HEK293 (cell line): Measurements from ENCODE around the gene MXI1.

ENCODE experiments used
- GLI2 ChIP-seq: fragments of 450-650 bp; formaldehyde crosslinking; IDR thresholded peaks from 2 replicates; pipeline ENCODE4; 2017; ENCODE audit warnings: missing biosample characterization, missing genetic modification characterization, low read depth, borderline replicate concordance
- IKZF3 ChIP-seq: fragments of 450-650 bp; IDR thresholded peaks from 2 replicates; pipeline ENCODE4 v1.5.0; 2018; ENCODE audit warnings: missing biosample characterization, mild to moderate bottlenecking, missing genetic modification characterization, moderate library complexity
- KLF16 ChIP-seq: fragments of 450-650 bp; formaldehyde crosslinking; IDR thresholded peaks from 2 replicates; pipeline ENCODE4 v1.5.1; 2017; ENCODE audit warnings: missing biosample characterization, missing genetic modification characterization
- PRDM1 ChIP-seq: fragments of 450-650 bp; formaldehyde crosslinking; IDR thresholded peaks from 2 replicates; pipeline ENCODE4; 2016; ENCODE audit warnings: missing biosample characterization, missing genetic modification characterization
- SCRT2 ChIP-seq: fragments of 450-650 bp; formaldehyde crosslinking; IDR thresholded peaks from 2 replicates; pipeline ENCODE4 v1.5.1; 2016; ENCODE audit warnings: missing biosample characterization, missing genetic modification characterization
- WT1 ChIP-seq: fragments of 450-650 bp; formaldehyde crosslinking; IDR thresholded peaks from 2 replicates; pipeline ENCODE4 v1.5.1; 2016; ENCODE audit warnings: missing biosample characterization, missing genetic modification characterization
- ZNF138 ChIP-seq: fragments of 450-650 bp; formaldehyde crosslinking; IDR thresholded peaks from 2 replicates; pipeline ENCODE4 v1.5.1; 2016; ENCODE audit warnings: missing biosample characterization, missing genetic modification characterization, borderline replicate concordance
- ZNF146 ChIP-seq: fragments of 450-650 bp; formaldehyde crosslinking; IDR thresholded peaks from 2 replicates; pipeline ENCODE4 v1.5.1; 2016; ENCODE audit warnings: missing biosample characterization, missing genetic modification characterization
- ZNF155 ChIP-seq: fragments of 450-650 bp; formaldehyde crosslinking; IDR thresholded peaks from 2 replicates; pipeline ENCODE4 v1.5.1; 2016; ENCODE audit warnings: missing biosample characterization, missing genetic modification characterization
- ZNF174 ChIP-seq: fragments of 450-650 bp; formaldehyde crosslinking; IDR thresholded peaks from 2 replicates; pipeline ENCODE4 v1.5.0; 2017; ENCODE audit warnings: missing biosample characterization, mild to moderate bottlenecking, missing genetic modification characterization
- ZNF302 ChIP-seq: fragments of 450-650 bp; formaldehyde crosslinking; IDR thresholded peaks from 2 replicates; pipeline ENCODE4 v1.5.1; 2016; ENCODE audit warnings: missing biosample characterization, missing genetic modification characterization, low read depth
- ZNF394 ChIP-seq: fragments of 450-650 bp; formaldehyde crosslinking; IDR thresholded peaks from 2 replicates; pipeline ENCODE4 v1.5.1; 2016; ENCODE audit warnings: missing biosample characterization, missing genetic modification characterization, mild to moderate bottlenecking, moderate library complexity, borderline replicate concordance
- ZNF530 ChIP-seq: fragments of 450-650 bp; formaldehyde crosslinking; IDR thresholded peaks from 2 replicates; pipeline ENCODE4 v1.5.1; 2016; ENCODE audit warnings: low read depth, missing biosample characterization, missing genetic modification characterization
- ZNF555 ChIP-seq: fragments of 450-650 bp; formaldehyde crosslinking; conservative IDR thresholded peaks from 2 replicates; pipeline ENCODE4 v1.5.1; 2017; ENCODE audit warnings: missing biosample characterization, mild to moderate bottlenecking, missing genetic modification characterization, inconsistent platforms
- ZNF571 ChIP-seq: fragments of 450-650 bp; formaldehyde crosslinking; IDR thresholded peaks from 2 replicates; pipeline ENCODE4 v1.5.0; 2017; ENCODE audit warnings: missing biosample characterization, missing genetic modification characterization
- ZNF626 ChIP-seq: fragments of 450-650 bp; sonication (Bioruptor Pico); formaldehyde crosslinking; IDR thresholded peaks from 2 replicates; pipeline ENCODE4 v1.5.1; 2018; ENCODE audit warnings: missing biosample characterization, missing genetic modification characterization, inconsistent platforms
- ZNF658 ChIP-seq: fragments of 450-650 bp; formaldehyde crosslinking; IDR thresholded peaks from 2 replicates; pipeline ENCODE4; 2016; ENCODE audit warnings: missing biosample characterization, missing genetic modification characterization
- ZNF677 ChIP-seq: fragments of 450-650 bp; IDR thresholded peaks from 2 replicates; pipeline ENCODE4 v1.5.0; 2018; ENCODE audit warnings: missing biosample characterization, mild to moderate bottlenecking, missing genetic modification characterization, moderate library complexity
- ZNF776 ChIP-seq: fragments of 450-650 bp; formaldehyde crosslinking; IDR thresholded peaks from 2 replicates; pipeline ENCODE4 v1.5.0; 2017; ENCODE audit warnings: missing biosample characterization, missing genetic modification characterization, borderline replicate concordance
- ZNF785 ChIP-seq: fragments of 450-650 bp; formaldehyde crosslinking; IDR thresholded peaks from 2 replicates; pipeline ENCODE4 v1.5.1; 2016; ENCODE audit warnings: missing biosample characterization, missing genetic modification characterization
- ZNF791 ChIP-seq: fragments of 450-650 bp; formaldehyde crosslinking; IDR thresholded peaks from 2 replicates; pipeline ENCODE4 v1.5.1; 2016; ENCODE audit warnings: missing biosample characterization, missing genetic modification characterization
- TF ChIP-seq, protein P1 (sequence below): fragments of 450-650 bp; formaldehyde crosslinking; IDR thresholded peaks from 2 replicates; pipeline ENCODE4 v1.5.1; 2016; ENCODE audit warnings: missing biosample characterization, missing genetic modification characterization
- TF ChIP-seq, protein P2 (sequence below): fragments of 450-650 bp; formaldehyde crosslinking; IDR thresholded peaks from 2 replicates; pipeline ENCODE4 v1.5.1; 2016; ENCODE audit warnings: missing biosample characterization, missing genetic modification characterization
- TF ChIP-seq, protein P3 (sequence below): fragments of 450-650 bp; formaldehyde crosslinking; IDR thresholded peaks from 2 replicates; pipeline ENCODE4 v1.5.1; 2016; ENCODE audit warnings: missing biosample characterization, missing genetic modification characterization
- TF ChIP-seq, protein P4 (sequence below): fragments of 450-650 bp; formaldehyde crosslinking; IDR thresholded peaks from 2 replicates; pipeline ENCODE4 v1.5.1; 2016; ENCODE audit warnings: missing biosample characterization, missing genetic modification characterization
- TF ChIP-seq, protein P5 (sequence below): fragments of 450-650 bp; formaldehyde crosslinking; IDR thresholded peaks from 2 replicates; pipeline ENCODE4 v1.5.1; 2016; ENCODE audit warnings: missing biosample characterization, missing genetic modification characterization

MXI1 gene

DNA sequence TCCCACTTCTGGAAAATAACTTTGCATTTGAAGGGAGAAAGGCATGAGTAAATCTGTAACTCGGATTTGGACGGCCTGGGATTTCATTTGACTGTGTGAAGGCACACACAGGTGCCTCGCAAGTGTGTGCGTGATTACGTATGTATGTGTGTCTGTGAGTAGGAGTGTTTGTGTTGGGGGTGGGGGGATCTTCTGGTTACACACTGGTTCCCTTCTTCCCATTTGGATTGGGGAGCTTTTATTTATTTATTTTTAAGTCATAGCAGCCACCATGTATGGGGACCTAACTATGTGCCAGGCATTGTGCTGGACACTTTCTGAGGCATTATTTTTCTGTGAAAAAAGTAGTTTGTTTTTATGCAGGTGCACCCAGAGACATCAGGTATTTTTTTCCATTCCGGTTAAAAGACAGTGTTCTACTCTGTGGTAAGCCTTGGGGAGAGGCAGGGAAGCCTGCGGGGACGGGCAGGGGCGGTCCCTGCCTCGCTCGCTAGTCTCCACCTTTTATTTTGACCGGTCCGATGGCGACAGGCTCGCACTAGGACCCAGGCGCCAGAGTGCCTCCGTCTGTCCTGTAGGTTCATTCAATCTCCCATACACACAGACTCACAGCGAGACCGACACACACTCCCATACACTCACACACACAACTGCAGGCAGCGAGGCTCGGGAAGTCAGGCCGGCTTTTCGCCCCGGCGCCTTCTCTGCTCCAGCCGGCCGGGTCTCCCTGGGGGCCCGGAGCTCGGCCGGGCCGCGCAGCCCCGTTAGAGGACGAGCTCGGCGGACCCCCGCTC lies at the start of gene MXI1 (continued):
- TF ChIP-seq, protein P1, sequence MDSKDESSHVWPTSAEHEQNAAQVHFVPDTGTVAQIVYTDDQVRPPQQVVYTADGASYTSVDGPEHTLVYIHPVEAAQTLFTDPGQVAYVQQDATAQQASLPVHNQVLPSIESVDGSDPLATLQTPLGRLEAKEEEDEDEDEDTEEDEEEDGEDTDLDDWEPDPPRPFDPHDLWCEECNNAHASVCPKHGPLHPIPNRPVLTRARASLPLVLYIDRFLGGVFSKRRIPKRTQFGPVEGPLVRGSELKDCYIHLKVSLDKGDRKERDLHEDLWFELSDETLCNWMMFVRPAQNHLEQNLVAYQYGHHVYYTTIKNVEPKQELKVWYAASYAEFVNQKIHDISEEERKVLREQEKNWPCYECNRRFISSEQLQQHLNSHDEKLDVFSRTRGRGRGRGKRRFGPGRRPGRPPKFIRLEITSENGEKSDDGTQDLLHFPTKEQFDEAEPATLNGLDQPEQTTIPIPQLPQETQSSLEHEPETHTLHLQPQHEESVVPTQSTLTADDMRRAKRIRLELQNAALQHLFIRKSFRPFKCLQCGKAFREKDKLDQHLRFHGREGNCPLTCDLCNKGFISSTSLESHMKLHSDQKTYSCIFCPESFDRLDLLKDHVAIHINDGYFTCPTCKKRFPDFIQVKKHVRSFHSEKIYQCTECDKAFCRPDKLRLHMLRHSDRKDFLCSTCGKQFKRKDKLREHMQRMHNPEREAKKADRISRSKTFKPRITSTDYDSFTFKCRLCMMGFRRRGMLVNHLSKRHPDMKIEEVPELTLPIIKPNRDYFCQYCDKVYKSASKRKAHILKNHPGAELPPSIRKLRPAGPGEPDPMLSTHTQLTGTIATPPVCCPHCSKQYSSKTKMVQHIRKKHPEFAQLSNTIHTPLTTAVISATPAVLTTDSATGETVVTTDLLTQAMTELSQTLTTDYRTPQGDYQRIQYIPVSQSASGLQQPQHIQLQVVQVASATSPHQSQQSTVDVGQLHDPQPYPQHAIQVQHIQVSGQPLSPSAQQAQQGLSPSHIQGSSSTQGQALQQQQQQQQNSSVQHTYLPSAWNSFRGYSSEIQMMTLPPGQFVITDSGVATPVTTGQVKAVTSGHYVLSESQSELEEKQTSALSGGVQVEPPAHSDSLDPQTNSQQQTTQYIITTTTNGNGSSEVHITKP, result peak; percentile 94
- TF ChIP-seq ZNF530 (no peak), ZNF791 (no peak), ZNF155 (tag by site-specific recombination) (no peak), ZNF658 (no peak), KLF16 (tag by site-specific recombination) (peak; percentile 90), ZNF776 (tag by site-specific recombination) (no peak), PRDM1 (tag by site-specific recombination) (no peak), SCRT2 (tag by site-specific recombination) (no peak), GLI2 (tag by site-specific recombination) (no peak), ZNF394 (tag by site-specific recombination) (no peak; the same call in 1 of the 2 replicates), ZNF677 (tag by site-specific recombination) (no peak), ZNF146 (tag by site-specific recombination) (no peak), WT1 (tag by site-specific recombination) (peak; percentile 50; the same call in 1 of the 2 replicates), ZNF138 (no peak), ZNF785 (tag by site-specific recombination) (no peak; the same call in 1 of the 2 replicates), ZNF571 (tag by site-specific recombination) (no peak), ZNF555 (tag by site-specific recombination) (no peak), ZNF626 (tag by site-specific recombination) (no peak), IKZF3 (peak; percentile 46; the same call in 1 of the 2 replicates), ZNF302 (no peak), ZNF174 (tag by site-specific recombination) (no peak)
- TF ChIP-seq, protein P2, sequence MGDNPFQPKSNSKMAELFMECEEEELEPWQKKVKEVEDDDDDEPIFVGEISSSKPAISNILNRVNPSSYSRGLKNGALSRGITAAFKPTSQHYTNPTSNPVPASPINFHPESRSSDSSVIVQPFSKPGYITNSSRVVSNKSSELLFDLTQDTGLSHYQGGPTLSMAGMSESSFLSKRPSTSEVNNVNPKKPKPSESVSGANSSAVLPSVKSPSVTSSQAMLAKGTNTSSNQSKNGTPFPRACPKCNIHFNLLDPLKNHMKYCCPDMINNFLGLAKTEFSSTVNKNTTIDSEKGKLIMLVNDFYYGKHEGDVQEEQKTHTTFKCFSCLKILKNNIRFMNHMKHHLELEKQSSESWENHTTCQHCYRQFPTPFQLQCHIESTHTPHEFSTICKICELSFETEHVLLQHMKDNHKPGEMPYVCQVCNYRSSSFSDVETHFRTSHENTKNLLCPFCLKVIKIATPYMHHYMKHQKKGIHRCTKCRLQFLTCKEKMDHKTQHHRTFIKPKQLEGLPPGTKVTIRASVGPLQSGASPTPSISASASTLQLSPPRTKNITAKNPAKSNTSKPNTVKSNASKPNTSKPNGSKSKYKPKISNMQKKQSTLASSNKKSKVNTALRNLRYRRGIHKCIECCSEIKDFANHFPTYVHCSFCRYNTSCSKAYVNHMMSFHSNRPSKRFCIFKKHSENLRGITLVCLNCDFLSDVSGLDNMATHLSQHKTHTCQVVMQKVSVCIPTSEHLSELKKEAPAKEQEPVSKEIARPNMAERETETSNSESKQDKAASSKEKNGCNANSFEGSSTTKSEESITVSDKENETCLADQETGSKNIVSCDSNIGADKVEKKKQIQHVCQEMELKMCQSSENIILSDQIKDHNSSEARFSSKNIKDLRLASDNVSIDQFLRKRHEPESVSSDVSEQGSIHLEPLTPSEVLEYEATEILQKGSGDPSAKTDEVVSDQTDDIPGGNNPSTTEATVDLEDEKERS (tag by site-specific recombination), result no peak
- TF ChIP-seq, protein P3, sequence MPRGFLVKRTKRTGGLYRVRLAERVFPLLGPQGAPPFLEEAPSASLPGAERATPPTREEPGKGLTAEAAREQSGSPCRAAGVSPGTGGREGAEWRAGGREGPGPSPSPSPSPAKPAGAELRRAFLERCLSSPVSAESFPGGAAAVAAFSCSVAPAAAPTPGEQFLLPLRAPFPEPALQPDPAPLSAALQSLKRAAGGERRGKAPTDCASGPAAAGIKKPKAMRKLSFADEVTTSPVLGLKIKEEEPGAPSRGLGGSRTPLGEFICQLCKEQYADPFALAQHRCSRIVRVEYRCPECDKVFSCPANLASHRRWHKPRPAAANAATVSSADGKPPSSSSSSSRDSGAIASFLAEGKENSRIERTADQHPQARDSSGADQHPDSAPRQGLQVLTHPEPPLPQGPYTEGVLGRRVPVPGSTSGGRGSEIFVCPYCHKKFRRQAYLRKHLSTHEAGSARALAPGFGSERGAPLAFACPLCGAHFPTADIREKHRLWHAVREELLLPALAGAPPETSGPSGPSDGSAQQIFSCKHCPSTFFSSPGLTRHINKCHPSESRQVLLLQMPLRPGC, result peak; percentile 43; the same call in 1 of the 2 replicates
- TF ChIP-seq, protein P4, sequence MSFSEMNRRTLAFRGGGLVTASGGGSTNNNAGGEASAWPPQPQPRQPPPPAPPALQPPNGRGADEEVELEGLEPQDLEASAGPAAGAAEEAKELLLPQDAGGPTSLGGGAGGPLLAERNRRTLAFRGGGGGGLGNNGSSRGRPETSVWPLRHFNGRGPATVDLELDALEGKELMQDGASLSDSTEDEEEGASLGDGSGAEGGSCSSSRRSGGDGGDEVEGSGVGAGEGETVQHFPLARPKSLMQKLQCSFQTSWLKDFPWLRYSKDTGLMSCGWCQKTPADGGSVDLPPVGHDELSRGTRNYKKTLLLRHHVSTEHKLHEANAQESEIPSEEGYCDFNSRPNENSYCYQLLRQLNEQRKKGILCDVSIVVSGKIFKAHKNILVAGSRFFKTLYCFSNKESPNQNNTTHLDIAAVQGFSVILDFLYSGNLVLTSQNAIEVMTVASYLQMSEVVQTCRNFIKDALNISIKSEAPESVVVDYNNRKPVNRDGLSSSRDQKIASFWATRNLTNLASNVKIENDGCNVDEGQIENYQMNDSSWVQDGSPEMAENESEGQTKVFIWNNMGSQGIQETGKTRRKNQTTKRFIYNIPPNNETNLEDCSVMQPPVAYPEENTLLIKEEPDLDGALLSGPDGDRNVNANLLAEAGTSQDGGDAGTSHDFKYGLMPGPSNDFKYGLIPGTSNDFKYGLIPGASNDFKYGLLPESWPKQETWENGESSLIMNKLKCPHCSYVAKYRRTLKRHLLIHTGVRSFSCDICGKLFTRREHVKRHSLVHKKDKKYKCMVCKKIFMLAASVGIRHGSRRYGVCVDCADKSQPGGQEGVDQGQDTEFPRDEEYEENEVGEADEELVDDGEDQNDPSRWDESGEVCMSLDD (tag by site-specific recombination), result peak; percentile 76
- TF ChIP-seq, protein P5, sequence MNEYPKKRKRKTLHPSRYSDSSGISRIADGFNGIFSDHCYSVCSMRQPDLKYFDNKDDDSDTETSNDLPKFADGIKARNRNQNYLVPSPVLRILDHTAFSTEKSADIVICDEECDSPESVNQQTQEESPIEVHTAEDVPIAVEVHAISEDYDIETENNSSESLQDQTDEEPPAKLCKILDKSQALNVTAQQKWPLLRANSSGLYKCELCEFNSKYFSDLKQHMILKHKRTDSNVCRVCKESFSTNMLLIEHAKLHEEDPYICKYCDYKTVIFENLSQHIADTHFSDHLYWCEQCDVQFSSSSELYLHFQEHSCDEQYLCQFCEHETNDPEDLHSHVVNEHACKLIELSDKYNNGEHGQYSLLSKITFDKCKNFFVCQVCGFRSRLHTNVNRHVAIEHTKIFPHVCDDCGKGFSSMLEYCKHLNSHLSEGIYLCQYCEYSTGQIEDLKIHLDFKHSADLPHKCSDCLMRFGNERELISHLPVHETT (tag by site-specific recombination), result peak; percentile 82
